CD4-positive, alpha-beta T cell treated with Interleukin-6 for 4 hours (primary cell): ENCODE data around the gene PARL.
"Not testable (repeated sequence)": the region's sequence is repeated elsewhere in the genome, so short reads cannot be mapped to it uniquely, and the experiment has no call there.

ENCODE experiments used
- DNase-seq: peaks from one replicate; pipeline ENCODE4 v3.0.0-alpha.2; 2020; ENCODE audit warnings: mixed read lengths

PARL gene

GRCh38 chr3:183898028-183898431, 13.3 kb upstream of the PARL start:
- no peak for DNase-seq

GRCh38 chr3:183897606-183898005, 12.9 kb upstream of the PARL start:
- no peak for DNase-seq

- no peak for DNase-seq
Measured at GRCh38 chr3:183896610-183897009, 11.9 kb upstream of the PARL start.

- DNase-seq = no peak
Measured at GRCh38 chr3:183896184-183896583, 11.5 kb upstream of the PARL start.

- DNase-seq = no peak
Measured at GRCh38 chr3:183895774-183896173, 11.1 kb upstream of the PARL start.

- DNase-seq = peak; percentile 33
Measured at GRCh38 chr3:183895296-183895695, 10.6 kb upstream of the PARL start.

- DNase-seq = no peak
Measured at GRCh38 chr3:183892610-183893214, 8.0 kb upstream of the PARL start.

- no peak for DNase-seq
Measured at GRCh38 chr3:183885766-183886165, 1.1 kb upstream of the PARL start.

GRCh38 chr3:183884097-183884426, 618 bp downstream of the PARL start:
- DNase-seq = no peak

- no peak for DNase-seq
Measured at GRCh38 chr3:183883291-183884096, 1.2 kb downstream of the PARL start.

- no peak for DNase-seq
Measured at GRCh38 chr3:183880121-183880520, 4.6 kb downstream of the PARL start.

- DNase-seq = no peak
Measured at GRCh38 chr3:183879243-183879642, 5.4 kb downstream of the PARL start.

- no peak for DNase-seq
Measured at GRCh38 chr3:183878071-183878470, 6.6 kb downstream of the PARL start.

GRCh38 chr3:183877227-183877626, 7.5 kb downstream of the PARL start:
- not testable (repeated sequence) for DNase-seq

GRCh38 chr3:183875411-183875810, 9.3 kb downstream of the PARL start:
- DNase-seq = no peak

- DNase-seq = no peak
Measured at GRCh38 chr3:183873914-183874313, 10.8 kb downstream of the PARL start.

- DNase-seq = no peak
Measured at GRCh38 chr3:183871541-183871940, 13.1 kb downstream of the PARL start.

GRCh38 chr3:183870563-183870962, 14.1 kb downstream of the PARL start:
- DNase-seq = no peak

- DNase-seq = no peak
Measured at GRCh38 chr3:183868796-183869195, 15.9 kb downstream of the PARL start.

GRCh38 chr3:183862610-183863009, 22.1 kb downstream of the PARL start:
- DNase-seq = no peak

GRCh38 chr3:183857863-183858262, 26.8 kb downstream of the PARL start:
- no peak for DNase-seq

GRCh38 chr3:183854318-183855035, 30.2 kb downstream of the PARL start:
- DNase-seq = no peak

- no peak for DNase-seq
Measured at GRCh38 chr3:183845608-183846288, 38.9 kb downstream of the PARL start.
